NCI-H1694 treated with DMSO at 0.1 percent for 48 hours (cell line): Measurements from ENCODE around the gene MVB12B.
"Not testable (repeated sequence)": the region's sequence is repeated elsewhere in the genome, so short reads cannot be mapped to it uniquely, and the experiment has no call there.

Source experiments
- DNase-seq: peaks from one replicate; lab custom pipeline; 2025; lab: John Stamatoyannopoulos, UW

MVB12B gene

DNA sequence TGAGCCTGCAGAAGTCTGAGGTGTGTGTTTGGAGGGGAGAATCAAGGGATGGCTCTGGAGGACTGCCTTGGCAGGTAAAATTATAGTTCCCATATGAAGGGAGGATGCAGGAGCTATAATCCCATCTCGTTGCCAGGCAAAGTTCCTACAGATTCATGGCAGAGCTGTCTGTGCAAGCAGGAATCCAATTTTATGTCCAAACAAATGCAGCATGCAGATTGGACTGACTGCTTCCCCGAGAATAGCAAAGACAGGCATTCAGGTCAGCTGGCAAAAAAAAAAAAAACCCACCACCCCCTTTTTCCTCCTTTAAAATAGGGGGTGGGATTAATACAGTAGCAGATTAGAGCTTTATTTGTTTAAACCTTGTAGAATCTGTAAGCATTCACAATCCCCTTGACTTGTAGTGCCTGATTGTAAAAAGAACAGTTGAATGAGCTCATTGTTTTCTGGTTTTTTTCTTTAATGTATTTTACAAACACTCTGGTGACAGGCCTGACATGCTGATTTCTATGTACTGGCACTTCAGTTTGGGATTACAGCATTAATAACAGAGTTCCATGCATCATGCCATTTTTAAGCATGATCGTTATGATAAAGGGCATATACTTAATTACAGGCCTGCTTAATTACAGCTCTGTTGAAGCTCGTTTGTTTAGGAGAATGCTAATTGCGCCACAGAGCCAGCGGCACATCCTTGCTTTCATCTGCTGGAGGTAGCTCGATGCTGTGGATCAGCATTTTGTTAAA lies 145.7 kb downstream of the MVB12B start:
- no peak for DNase-seq

DNA sequence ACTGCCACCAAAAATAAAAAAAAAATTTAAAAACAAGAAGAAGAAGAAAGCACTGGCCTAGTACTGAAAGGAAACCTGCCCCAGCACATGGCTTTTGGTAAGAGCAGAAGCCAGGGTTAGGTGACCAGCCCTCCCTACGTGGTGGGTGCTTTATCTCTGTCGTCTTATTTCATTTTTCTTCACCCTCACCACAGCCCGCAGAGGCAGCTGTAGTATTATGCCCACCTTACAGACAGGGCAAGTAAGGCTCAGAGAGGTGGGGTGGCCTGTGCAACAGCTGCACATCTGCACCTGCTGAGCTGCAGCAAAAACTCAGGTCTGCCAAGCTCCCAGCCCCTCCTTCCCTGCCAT lies 146.3 kb downstream of the MVB12B start:
- DNase-seq, result no peak

DNA sequence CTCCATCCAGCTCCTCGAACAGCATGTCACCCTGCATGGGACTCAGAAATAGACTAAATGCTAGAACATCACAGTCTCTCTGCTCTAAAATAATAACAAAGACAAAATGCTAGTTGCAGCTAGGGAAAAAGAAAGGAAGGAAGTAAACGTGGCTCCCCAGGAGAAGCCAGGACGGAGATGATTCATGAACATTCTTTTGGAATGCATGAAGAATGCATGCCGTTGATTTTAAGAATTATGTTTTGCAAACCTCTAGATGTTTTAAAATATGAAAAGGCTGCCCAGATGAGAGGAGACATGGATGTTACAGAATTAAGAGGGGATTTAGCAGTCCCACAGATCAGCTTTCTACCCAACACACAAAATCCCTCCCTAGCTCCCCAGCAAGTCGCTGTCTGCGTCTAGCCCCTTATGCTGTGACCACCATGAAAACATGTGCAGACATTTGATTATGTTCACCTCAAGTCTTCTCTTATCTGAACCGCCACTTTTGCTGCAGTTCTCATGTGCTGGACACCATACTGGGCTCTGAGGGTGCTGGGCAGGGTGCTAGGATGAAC lies 147.7 kb downstream of the MVB12B start:
- DNase-seq, result no peak

DNA sequence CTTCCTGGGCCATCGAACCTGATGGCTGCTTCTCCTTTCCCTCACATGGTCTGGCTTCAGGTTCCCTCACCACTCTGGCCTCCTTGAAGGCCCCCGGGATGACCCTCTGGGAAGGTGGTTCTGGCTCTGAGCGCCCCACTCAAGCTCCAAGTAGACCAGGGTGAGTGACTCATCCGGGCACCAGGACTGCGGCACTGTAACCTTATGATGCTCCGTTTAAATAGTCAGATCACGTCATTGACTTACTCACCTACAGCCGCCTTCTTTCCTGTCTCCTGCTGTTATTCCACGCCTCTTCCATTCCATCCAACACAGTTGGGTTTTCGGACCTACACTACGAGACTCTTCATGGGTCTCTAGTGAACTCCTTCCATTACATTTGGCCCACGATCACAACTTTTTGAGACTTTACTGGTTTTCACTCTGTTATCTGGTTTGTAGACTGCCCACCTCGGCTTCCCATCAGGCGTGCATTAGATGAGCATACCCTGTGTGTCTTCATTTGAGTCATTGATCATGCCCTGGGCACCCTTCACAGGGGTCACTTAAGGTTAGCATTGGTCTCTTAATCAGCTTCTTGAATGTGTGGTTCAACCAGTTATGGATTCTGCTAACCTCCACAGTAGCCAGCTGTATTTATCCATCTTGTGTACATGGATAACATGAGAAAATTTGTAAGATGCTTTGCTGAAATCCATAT lies 148.3 kb downstream of the MVB12B start:
- DNase-seq, result no peak

DNA sequence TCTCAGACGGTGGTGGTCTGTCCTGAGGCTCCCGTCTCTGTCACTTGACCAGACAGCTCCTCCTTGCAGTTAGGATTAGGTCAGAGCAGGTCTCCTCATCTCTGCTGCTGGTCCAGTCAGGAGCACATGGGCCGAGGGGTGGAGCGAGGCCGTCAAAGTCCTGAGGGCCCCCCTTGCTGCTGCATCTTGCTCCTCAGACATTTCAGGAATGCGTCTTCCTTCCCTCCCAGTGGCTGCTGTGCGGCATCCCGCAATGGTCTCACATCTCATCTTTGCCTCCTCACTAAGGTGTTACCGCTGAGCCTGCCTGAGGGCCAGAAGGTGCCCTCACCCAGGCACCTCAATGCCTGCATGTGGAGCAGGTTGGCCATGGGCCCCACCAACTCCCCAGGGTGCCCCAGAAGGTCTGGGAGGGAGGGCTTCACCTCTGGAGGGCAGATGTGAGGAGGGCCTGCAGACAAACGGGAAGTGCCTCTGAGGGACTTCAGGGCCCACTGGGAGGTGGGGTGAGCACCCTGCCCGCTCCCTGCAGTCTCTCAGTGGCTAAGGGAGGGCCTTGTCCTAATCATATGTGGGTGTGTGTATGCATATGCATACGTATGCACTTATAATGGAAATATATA lies 149.4 kb downstream of the MVB12B start:
- DNase-seq, result no peak

DNA sequence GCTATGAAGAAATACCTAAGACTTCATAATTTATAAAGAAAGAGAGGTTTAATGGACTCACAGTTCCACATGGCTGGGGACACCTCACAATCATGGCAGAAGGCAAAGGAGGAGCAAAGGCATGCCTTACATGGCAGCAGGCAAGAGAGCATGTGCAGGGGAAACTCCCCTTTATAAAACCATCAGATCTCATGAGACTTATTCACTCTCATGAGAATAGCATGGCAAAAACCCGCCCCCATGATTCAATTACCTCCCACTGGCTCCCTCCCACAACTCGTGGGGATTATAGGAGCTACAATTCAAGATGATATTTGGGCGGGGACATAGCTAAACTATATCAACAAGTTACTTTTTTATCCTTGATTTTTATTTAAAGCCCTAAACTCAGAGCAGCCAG lies 150.8 kb downstream of the MVB12B start:
- not testable (repeated sequence) for DNase-seq

DNA sequence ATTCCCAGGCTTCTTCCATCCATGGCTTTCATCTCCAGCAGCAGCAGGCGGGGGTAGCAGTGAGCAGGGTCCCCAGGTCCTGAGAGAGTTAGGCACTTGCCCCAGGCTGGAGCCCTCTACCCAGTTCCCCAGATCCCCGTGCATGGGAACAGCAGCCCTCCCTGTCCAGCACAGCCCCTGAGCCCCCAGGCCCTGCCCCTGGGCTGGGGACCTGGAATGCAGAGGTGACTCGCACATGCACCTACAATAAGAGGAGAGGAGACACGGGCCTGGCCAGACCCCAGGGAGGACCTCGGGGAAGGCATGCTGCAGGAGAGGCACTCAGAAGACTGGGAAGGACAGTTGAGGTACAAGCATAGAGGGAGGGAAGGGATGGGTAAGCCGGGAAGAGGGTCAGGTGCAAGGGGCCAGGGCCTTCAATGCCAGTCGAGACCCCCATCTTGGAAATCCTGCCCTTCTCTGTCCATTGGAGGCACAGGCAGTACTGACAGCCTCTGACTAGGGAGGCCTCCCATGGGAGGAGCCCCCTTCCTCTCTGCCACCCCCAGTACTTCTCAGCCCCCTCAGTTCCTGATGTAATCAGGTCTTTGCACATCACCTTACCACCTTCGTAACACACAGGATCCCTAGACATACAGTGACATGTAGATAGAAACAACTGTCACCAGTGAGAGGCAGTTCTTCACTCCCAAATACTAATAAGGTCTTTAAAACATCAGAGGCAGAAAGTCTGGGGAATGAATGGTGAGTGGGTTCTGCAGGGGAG lies 151.8 kb downstream of the MVB12B start:
- no peak for DNase-seq

DNA sequence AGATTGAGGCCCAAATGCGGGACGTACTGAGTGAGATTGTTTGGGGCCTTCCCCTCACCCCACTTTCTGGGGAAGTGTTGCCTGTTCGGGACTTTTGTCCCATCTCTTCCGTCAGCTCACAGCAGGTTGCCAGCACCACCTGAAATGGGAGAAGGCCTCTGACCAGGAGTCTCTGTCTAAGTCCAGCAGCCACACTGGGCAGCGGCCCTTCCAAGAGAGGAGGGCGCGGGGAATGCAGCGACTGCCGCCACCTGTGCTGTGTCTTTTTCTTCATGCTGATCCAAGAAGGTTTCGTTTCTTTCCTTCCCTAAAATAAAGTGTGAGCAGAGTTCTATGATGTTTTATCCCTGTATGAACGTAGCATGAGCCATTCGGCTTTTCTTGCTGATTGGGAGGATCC lies 152.9 kb downstream of the MVB12B start:
- no peak for DNase-seq

DNA sequence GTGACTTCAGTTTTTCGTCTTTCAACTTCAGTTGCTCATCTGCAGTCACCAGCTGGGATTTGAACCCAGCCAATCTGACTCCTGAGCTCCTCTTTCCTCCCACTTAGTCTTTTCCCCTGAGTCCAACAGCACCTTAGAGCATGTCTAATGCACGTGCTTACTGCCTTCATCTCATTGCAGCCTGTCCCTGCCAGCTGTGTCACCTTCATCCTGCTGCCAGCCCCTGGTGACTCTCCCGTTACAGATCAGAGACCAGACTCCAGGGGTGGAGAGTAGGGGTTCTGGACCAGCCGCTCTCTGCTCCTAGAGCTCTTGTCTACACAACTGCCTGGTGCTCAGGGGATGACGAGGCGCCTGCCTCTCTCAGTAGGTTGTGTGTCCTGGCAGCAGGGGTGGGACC lies 154.2 kb downstream of the MVB12B start:
- no peak for DNase-seq

DNA sequence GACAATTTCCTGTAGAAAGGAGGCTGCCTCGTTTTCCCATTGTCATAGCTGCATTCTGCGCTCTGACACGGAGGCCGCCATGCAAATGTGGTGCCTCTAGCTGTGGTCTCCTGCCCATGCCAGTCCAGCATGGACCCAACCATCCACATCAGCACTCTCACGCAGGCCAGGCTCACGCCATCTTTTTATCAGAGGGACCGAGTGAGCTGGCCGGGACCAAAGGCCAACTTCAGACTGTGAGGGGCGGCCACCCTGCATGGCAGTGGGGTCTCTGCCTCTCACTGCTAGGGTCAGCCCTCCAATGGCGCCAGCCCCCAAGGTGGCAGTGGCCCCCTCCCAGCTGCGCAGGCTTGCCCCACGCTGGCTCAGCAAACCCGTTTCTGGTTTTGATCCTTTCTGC lies 155.2 kb downstream of the MVB12B start:
- no peak for DNase-seq

DNA sequence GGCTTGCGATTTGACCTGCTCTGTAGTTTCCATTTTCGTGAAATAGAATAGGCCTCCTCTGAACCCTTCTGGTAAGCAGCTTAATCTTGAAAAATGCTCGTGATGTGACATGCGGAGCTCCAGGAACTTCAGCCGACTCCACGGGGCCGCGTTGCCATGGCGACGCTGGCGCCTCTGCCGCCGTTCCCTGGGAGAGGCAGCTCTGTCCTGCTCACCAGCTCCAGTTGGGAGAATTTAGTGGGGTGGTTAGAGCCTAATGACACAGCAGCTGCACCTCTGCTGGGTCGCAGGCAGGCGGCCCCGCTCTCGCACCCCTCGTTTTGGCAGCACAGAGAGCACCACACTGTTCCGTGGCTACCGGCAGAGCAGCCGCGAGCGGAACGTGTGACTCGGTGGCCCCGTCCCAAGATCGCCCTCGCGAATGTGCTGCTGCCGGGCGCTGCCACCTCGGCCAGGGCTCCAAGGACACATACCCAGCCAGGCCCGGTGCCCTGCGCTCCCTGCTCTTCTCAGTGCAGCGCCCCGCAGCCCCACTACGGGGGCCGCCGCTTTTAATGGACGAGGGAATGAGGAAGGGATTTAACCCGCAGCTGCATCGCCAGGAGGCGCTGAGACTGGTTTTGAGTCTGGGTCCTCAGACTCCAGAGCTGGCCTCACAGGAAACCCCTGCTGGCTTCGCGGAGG lies 155.9 kb downstream of the MVB12B start:
- DNase-seq, result no peak

DNA sequence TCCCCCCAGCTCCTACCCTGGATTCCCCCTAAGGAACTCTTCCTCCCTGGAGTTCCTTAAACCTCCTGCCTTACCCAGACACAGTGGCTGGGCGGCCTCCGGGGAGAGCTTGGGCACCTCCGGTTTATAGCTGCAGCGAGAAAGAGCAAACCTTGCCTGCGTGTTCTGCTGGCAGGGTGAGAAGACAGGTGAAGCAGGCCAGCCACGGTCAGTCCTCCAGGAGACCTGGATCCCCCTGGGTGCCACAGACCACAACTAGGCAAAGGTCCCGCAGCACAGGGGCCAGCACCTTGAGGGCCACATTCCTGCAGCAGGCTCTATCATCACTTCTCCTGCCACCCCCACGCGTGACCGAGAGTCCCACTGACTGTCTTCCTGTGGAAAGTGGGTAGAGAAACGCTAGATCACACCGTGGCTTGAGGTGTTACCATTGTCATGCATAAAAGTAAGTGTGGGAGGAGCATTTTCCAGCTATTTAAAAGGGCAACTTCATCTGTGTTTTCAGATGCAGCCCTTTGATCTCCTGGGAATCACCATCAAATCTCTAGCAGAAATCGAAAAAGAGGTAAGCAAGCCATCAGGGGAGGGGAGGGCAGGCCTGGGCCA lies 156.9 kb downstream of the MVB12B start:
- DNase-seq, result no peak

DNA sequence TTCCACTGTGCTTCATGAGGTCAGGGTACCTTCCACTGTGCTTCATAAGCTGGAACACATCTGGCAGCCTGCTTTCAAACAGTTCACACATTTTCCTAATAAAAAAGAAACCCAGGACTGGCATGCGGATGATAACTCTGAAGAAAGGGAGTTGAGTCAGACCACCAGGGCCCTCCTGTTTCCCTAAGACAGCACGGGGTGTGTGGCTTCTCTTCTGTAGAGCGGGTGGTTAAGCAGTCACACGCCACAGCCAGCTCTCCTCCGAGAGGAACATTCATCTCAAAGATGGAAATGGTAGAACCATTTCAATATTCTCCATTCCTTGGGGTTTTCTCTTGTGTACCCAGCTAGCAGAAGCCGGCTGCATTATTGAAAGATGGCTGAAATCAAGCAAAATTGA lies 159.0 kb downstream of the MVB12B start:
- no peak for DNase-seq

DNA sequence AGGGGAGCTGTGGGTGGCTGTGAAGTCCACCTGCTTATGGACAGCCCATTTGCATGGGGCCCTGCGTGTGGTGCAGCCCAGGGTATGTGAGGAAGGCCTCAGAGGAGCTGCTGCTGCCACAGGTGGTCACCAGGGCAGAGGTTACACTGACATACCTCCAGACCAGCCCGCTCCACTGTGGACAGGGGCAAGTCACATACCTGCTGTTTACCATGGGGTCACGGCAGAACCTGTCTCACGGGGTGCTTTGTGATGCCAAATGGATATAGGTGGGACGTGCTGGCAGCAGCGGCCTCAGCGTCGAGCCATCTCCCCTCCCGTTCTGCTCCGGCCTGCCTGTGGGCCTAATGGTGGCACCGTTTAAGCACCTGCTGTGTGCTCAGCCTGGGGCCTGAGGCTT lies 159.6 kb downstream of the MVB12B start:
- no peak for DNase-seq

DNA sequence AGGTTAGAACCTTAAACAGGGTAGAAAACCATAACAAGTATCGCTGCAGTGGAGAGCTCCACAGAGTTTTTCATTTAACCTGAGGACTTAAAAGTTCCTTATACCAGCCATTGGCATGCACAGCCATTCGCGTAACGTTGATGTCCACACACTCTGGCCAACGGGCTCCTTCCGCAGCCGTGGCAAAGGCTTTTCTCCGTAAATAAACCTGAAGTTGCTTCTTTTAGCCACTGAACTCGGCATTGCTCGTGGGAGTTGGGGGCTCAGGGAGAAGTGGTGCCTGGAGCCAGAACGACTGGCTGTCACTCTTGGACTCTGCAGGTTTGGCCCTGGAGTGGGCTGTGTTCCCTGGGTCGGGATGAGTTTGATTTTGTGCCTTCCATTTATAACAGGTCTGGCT lies 161.2 kb downstream of the MVB12B start:
- no peak for DNase-seq

DNA sequence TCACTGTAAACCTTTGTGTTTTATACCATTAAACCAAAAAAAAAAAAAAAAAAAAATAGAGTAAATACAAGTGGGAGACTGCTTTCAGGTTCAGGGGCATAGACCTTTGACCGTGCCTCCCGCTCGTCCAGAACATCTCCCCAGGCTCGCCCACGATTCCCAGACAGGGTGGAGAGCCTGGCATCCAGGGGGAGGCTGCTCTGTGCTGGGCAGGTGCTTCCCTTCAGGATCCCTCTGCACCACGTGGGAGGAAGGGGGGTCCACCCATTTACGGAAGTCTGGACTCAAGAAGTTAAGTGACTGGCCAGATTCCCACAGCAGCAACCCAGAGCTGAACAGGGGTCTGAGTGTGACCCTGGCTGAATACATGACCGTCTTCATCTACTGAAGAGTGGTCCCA lies 161.7 kb downstream of the MVB12B start:
- no peak for DNase-seq

DNA sequence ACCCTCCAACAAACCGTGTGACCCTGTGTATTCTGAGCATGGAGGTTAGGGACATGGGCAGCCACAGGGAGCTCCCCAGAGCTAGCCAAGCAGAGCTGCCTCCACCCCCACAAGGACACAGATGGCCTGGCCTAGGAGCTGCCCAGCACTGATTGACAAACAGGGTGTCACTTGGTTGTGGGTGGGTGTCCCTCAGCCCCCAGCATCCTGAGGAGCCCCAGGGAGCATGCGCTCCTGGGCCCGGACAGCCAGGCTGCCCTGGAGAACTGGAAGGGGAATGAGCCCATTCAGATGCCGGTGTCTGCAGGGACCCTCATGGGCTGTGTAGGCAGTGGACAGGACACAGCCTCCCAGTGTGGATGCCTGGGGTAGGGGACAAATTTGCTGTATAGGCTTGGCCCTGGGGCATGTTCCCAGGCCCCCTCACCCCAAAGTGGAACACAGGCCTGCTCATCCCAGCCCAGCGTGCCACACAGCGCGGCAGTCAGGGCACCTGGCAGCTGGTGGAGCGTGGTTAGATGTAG lies 162.3 kb downstream of the MVB12B start:
- DNase-seq, result no peak

DNA sequence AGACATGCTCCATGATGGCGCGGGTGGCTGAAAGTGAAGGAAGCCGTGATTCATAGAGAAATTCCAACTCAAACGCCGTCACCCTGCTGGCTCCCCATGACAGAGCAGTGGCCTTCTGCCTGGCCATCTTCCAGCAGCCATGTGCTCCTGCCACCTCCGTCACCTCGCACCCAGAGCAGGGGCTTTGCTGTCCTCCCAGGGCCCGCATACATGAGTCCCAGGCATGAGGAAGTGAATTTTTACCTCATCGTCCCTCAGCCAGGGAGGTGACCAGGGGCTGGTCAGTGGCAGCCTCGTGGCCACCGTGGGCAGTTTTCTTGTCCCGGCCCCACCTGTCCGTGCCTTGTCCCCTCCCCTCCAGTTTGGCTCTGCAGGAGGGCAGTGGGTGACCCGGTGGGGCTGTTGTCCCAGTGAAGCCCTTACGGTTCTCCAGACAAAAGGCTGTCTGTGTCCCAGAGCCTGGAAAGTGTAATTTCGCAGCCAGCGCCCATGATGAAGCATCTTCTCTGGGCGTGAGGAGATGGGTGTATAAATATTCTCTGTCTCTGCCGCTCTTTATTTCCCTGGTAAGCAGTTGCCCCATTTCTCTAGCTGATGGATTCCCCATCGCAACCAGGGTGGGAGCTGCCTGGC lies 163.1 kb downstream of the MVB12B start:
- no peak for DNase-seq

DNA sequence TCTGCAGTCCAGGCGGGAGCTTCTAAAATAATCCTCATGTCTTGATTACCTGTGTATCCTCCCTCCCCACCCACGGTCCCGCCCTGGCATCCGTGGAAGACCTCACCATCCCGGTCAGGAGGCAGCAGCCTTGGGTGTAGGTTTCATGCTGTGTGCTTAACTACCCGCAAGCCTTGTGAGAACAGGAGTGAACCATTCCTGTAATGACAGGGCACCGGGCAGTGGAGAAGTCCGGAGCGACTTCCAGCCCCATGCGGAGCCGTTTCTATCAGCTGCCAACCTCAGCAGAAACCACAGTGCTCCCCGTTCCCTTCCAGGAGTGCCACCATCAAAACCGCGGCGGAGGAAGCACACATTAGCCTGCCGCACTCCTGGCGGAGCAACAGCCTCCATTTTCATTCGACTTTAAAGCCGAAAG lies 163.6 kb downstream of the MVB12B start:
- no peak for DNase-seq

DNA sequence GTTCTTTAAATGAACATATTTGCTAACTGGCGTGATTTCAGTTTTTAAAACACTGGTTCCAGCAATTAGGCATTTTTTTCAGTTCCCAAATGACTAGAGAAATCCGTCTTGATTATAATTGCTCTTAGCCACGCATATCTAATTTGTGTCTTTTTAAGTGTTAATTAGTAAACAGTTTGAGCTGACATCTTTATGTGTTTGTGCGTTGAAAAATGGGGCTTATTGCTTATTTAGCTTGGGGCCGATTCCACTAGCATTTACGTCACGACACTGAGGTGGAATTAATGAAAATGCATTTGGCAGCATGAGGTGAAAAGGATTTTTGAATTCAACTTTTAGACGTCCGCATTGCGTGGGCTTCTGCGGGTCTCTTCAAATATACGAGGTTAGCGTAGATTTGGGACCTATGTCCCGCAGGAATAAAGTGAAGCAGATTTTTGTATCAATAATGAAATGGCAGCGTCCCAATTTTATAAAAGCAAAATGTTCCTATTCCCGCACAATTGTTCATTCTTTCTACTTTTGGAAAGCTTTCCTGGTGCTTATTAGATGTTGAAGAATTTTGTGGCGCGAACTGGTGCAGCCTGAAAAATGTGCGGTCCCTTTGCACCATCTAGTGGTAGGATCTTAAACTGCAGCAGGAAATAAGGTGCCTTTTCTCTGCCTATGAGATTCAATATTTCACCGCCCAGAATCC lies 164.4 kb downstream of the MVB12B start:
- DNase-seq, result peak; percentile 58
